ENCODE results near the gene BCR.

Gene BCR

DNA sequence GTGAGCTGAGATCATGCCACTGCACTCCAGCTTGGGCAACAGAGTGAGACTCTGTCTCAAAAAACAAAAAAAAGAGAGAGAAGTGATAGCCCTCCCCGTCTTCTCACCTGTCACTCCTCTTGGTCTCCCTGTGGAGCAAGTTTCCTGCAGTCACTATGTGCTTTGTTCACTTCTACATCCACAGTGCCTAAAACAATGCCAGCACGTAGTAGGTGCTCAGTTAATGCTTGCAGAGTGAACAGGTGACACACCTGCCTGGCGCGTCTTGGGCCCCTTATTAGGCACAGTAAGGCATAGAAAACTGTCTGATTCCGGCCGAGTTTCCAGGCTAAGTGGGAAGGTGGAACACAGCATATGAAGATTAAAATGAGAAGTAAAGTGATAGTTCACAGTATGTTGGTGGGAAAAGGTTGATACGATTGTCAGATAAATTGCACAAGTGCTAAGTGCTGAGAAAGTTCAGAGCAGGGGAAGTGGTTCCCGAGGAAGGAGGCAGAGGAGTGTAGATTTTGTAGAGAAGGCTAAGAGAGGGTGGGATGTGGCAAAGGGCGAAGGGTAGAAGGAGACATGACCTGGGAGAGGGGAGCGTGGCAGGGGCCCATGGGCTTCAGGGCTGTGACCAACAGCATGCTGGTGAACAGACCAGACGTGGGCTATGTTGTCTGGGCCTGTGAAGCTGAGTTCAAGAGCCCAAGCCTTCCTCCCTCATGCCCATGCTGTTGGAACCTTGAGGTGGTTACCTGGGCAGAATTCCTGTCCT is 41.9 kb downstream of the BCR start:
- TF ChIP-seq, protein P1, sequence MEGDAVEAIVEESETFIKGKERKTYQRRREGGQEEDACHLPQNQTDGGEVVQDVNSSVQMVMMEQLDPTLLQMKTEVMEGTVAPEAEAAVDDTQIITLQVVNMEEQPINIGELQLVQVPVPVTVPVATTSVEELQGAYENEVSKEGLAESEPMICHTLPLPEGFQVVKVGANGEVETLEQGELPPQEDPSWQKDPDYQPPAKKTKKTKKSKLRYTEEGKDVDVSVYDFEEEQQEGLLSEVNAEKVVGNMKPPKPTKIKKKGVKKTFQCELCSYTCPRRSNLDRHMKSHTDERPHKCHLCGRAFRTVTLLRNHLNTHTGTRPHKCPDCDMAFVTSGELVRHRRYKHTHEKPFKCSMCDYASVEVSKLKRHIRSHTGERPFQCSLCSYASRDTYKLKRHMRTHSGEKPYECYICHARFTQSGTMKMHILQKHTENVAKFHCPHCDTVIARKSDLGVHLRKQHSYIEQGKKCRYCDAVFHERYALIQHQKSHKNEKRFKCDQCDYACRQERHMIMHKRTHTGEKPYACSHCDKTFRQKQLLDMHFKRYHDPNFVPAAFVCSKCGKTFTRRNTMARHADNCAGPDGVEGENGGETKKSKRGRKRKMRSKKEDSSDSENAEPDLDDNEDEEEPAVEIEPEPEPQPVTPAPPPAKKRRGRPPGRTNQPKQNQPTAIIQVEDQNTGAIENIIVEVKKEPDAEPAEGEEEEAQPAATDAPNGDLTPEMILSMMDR (IDR thresholded peaks at IDR 0.05; ENCODE audit: borderline replicate concordance, control extremely low read depth, extremely low read depth, insufficient read depth, missing control alignments), result no peak
- in situ Hi-C loops (cut with MboI; ENCODE audit: low sequenced_read_pairs, unreplicated experiment), result no loop called here
- DNase-seq (ENCODE audit: low spot score), result no peak

DNA sequence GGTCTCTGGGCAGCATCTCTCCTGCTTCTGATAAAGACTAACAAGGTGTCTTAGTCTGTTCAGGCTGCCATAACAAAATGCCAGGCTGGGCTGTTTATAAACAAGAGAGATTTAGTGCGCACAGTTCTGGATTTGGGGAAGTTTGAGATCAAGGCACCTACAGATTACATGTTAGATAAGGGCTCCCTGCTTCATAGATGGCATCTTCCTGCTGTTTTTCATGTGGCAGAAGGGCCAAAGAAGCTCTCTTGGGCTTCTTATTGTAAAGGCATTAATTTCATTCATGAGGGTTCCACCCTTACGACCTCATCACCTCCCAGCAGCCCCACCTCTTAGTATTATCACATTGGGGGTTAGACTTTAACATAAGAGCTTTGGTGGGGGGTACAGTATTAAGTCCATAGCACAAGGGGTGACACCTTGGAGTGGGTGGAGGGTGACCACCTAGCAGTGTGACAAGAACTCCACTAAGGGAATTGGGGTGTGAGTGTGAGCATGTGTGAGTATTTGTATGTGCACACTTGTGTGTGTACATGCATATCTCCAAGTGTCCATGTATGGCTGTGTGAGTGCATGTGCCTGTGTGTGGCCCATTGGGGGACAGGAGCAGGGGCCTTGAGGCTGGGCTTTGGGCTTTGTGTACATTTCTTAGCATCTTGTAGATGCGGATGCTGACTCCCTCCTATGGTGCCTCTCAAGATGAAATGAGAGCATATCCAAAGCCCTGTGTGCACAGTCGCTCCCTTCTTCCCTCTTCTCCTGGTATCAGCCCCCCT is 42.7 kb downstream of the BCR start:
- DNase-seq (ENCODE audit: low spot score), result no peak
- TF ChIP-seq, protein P1 (IDR thresholded peaks at IDR 0.05; ENCODE audit: borderline replicate concordance, control extremely low read depth, extremely low read depth, insufficient read depth, missing control alignments), result no peak
- in situ Hi-C loops (cut with MboI; ENCODE audit: low sequenced_read_pairs, unreplicated experiment), result no loop called here

DNA sequence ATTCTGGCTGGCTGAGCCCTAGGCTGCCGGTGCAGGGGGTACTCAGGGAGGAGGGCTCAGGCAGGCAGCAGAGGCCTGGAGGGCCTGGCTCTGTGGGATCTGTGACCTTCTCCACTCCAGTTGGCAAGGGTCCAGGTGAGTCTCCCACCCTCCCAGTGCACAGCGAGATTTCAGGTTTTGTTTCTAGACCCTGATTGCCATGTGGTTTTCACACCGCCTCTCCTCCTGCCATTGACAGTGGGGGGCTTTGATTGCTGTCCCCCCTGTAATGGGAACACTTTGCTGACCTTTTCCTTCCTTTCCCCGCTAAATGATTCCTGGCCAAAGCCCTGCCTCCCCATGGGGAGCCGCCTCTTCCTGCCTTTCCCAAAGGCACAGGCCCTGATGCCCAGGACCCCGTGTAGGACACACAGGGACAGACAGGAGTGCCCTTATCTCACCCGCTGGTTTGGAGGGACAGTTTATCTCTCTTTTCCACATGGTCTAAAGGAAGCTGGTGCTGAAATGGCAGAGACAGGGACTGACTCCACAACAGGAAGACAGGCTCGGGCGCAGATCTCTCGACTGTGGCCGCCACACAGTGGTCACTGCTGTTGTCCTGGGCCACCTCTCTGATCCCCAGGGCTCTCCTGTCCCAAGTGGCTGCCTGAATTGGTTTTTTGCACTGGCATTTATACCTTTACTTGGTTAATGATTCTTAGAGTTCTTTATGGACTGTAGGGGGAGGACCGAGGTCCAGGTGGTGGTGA is 43.4 kb downstream of the BCR start:
- in situ Hi-C loops (cut with MboI; ENCODE audit: low sequenced_read_pairs, unreplicated experiment), result no loop called here
- no peak for DNase-seq (ENCODE audit: low spot score)
- TF ChIP-seq, protein P1 (IDR thresholded peaks at IDR 0.05; ENCODE audit: borderline replicate concordance, control extremely low read depth, extremely low read depth, insufficient read depth, missing control alignments), result no peak

DNA sequence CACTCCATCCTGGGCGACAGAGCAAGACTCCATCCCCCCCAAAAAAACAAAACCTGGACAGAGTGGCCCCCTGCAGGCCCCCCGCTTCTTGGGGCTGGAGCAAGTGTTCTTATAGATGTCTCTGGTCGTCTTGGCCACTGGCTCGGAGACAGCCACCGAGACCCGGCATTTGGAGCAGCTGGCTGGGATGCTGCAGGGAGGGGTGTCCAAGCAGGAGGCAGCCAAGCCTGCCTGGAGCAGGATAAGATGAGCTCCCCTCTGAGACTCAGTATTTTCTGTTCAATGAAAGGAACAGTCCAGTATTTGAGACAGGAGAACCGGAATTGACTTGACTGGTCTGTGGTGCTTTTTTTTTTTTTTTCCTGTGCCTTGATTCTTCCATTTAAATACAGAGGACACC is 44.5 kb downstream of the BCR start:
- TF ChIP-seq, protein P1 (IDR thresholded peaks at IDR 0.05; ENCODE audit: borderline replicate concordance, control extremely low read depth, extremely low read depth, insufficient read depth, missing control alignments), result no peak
- in situ Hi-C loops (cut with MboI; ENCODE audit: low sequenced_read_pairs, unreplicated experiment), result no loop called here

DNA sequence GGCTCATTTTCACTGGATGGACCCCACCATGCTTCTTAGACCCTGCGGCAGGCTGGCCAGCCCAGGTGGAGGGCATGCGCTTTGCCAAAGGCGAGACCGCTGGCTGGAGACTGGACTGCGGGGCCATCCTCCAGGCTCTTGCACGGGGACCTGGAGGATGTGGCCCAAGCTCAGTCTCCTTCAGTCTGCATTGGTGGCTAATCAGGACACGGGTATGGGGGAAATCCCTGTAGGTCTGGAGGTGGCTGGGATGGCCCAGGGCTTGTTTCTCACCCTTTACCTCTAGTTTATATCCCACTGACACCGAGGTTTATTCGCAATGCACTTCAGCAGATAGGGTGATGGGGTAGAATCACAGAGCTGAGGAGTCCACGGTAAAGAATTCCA is 45.0 kb downstream of the BCR start:
- DNase-seq (ENCODE audit: low spot score), result no peak
- TF ChIP-seq, protein P1 (IDR thresholded peaks at IDR 0.05; ENCODE audit: borderline replicate concordance, control extremely low read depth, extremely low read depth, insufficient read depth, missing control alignments), result no peak
- in situ Hi-C loops (cut with MboI; ENCODE audit: low sequenced_read_pairs, unreplicated experiment), result no loop called here

More for the DNA sequence above, 44.5 kb downstream of the BCR start:
- DNase-seq (ENCODE audit: low spot score), result no peak

DNA sequence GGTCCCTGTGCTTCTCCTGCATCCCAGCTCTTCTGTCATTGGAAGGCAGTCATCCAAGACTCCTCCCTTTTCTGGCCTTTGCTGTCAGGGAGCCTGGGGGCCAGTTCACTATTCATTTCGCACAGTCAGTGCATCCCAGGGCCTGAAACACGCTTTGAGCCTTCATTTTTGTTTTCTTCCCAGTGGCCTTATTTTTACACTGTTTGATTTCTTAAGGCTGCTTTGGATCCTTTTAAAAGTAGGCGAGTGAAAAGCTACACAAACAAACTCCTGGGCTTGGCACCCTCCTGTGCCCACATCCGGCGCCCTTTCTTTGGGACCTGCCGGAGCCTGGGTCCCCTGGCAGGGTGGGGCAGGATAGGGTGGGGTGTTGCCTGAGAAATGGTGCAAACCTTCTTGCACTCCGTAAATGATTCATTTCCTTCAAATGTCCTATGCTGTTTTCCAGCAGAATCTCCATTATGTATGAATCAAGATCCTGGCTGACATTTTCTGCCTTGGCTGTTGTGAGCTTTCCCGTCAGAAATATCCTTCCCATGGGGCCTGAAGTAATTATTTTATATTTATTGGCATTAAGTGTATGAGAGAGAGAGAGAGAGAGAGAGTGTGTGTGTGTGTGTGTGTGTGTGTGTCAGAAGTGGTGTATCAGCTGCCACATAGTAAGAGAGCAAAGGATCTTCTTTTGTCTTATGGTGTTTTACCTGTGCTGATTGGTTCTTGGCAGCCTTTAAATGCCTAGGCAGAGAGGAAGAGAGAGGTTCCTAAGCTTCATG is 45.6 kb downstream of the BCR start:
- TF ChIP-seq, protein P1 (IDR thresholded peaks at IDR 0.05; ENCODE audit: borderline replicate concordance, control extremely low read depth, extremely low read depth, insufficient read depth, missing control alignments), result no peak
- DNase-seq (ENCODE audit: low spot score), result no peak
- in situ Hi-C loops (cut with MboI; ENCODE audit: low sequenced_read_pairs, unreplicated experiment), result no loop called here

All from GM13976 (cell line).